ENCODE results near the gene MRFAP1L1.

MRFAP1L1 gene

GRCh38 chr4:6718932-6719610 lies 9.4 kb upstream of the MRFAP1L1 start:
- no peak for DNase-seq

GRCh38 chr4:6716958-6717655 lies 7.4 kb upstream of the MRFAP1L1 start:
- DNase-seq, result no peak

- DNase-seq, result peak; percentile 97
Observed at GRCh38 chr4:6716018-6716911, 6.6 kb upstream of the MRFAP1L1 start, which contains the start of gene BLOC1S4. TSS of gene BLOC1S4 (plus strand) at chr4:6716174. CDS start at chr4:6716210, 36 bp downstream.

- DNase-seq, result no peak
Observed at GRCh38 chr4:6715704-6716017, 6.0 kb upstream of the MRFAP1L1 start.

GRCh38 chr4:6714954-6715353 lies 5.3 kb upstream of the MRFAP1L1 start:
- no peak for DNase-seq

- no peak for DNase-seq
Observed at GRCh38 chr4:6710996-6711395, 1.3 kb upstream of the MRFAP1L1 start.

- DNase-seq, result no peak
Observed at GRCh38 chr4:6710282-6710681, 617 bp upstream of the MRFAP1L1 start.

- no peak for DNase-seq
Observed at GRCh38 chr4:6706173-6706572, 3.5 kb downstream of the MRFAP1L1 start.

GRCh38 chr4:6705646-6706045 lies 4.0 kb downstream of the MRFAP1L1 start:
- DNase-seq, result no peak

GRCh38 chr4:6703786-6704185 lies 5.9 kb downstream of the MRFAP1L1 start:
- no peak for DNase-seq

- DNase-seq, result no peak
Observed at GRCh38 chr4:6702761-6703160, 6.9 kb downstream of the MRFAP1L1 start.

GRCh38 chr4:6701371-6701770 lies 8.3 kb downstream of the MRFAP1L1 start:
- DNase-seq, result no peak

- no peak for DNase-seq
Observed at GRCh38 chr4:6699903-6700302, 9.8 kb downstream of the MRFAP1L1 start.

- DNase-seq, result no peak
Observed at GRCh38 chr4:6699388-6699787, 10.3 kb downstream of the MRFAP1L1 start.

GRCh38 chr4:6697131-6697530 lies 12.5 kb downstream of the MRFAP1L1 start:
- no peak for DNase-seq

- no peak for DNase-seq
Observed at GRCh38 chr4:6696611-6697010, 13.1 kb downstream of the MRFAP1L1 start.

GRCh38 chr4:6695660-6696610 lies 13.7 kb downstream of the MRFAP1L1 start:
- no peak for DNase-seq

- no peak for DNase-seq
Observed at GRCh38 chr4:6694177-6694901, 15.3 kb downstream of the MRFAP1L1 start.

GRCh38 chr4:6693231-6694176 lies 16.2 kb downstream of the MRFAP1L1 start, which contains the start of gene S100P:
TSS of gene S100P (plus strand) at chr4:6693878. CDS start at chr4:6693933, 55 bp downstream.
- DNase-seq, result no peak

- DNase-seq, result no peak
Observed at GRCh38 chr4:6692806-6693205, 16.9 kb downstream of the MRFAP1L1 start.
